ENCODE results near the gene STPG2. TPM values are rescaled to one million over a fixed set of nuclear protein-coding genes. Genes with fewer than 3 reads are reported as not detected.

Gene STPG2
- total RNA-seq, 6 experiments from 2014 or later: not detected

DNA sequence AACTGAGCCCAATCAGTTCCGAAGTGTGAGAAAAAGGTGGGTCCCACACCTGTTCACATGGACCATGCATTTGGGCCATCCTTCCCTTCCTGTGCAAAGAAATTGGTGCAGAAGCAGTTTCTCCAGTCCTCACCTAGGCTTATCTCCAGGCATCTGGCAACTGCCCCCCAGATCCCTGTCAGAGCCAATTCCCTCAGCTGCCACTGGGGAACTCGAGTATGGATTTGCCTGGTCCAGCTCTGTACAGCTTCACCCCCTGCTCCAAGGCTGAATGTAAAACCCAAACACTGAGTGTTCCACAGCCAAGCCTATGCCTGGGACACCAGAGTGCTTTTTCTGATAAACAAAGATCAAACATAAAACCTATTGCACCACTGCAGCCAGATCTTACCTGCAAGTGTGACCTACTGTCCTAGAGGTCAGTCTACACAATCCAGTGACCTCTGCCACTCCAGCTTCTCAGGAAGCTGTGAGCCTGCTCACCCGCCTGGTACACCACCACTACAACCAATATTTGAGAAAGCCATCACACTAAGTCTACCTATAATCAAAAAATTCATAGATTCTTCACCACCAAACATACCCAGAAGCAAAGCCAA lies 136.4 kb downstream of the STPG2 start:
- peaks cover 34% of the 10 kb centered on the region for H3K9me3 Mint-ChIP-seq

DNA sequence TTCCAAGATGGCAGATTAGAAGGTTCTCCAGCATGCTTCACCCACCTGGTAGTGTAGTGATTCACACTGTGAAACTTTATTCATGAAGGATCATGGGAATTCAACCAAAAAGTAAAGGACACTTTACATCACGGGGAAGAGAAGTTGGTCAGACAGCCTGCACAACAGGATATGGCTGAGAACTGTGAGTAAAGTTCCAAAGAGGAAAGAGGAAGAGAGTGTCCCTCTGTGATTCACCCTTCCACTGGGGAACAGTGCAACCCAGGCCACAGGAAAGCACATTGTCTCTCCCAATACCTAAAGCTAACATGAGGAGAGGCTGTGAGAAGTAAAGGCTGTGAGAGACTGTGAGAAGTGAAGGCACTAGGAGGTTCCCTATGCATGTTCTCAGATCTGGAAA lies 137.2 kb downstream of the STPG2 start:
- no peak for DNase-seq
- Mint-ChIP-seq H3K27ac (no peak overlapping the region), H3K4me3 (no peak overlapping the region), H3K36me3 (ENCODE audit: low read depth) (no peaks in the 10 kb centered on the region), H3K27me3 (ENCODE audit: insufficient read depth) (no peaks in the 10 kb centered on the region), H3K4me1 (ENCODE audit: low read depth) (no peaks in the 10 kb centered on the region), H3K9me3 (peaks cover 26% of the 10 kb centered on the region)
- TF ChIP-seq, protein P1, sequence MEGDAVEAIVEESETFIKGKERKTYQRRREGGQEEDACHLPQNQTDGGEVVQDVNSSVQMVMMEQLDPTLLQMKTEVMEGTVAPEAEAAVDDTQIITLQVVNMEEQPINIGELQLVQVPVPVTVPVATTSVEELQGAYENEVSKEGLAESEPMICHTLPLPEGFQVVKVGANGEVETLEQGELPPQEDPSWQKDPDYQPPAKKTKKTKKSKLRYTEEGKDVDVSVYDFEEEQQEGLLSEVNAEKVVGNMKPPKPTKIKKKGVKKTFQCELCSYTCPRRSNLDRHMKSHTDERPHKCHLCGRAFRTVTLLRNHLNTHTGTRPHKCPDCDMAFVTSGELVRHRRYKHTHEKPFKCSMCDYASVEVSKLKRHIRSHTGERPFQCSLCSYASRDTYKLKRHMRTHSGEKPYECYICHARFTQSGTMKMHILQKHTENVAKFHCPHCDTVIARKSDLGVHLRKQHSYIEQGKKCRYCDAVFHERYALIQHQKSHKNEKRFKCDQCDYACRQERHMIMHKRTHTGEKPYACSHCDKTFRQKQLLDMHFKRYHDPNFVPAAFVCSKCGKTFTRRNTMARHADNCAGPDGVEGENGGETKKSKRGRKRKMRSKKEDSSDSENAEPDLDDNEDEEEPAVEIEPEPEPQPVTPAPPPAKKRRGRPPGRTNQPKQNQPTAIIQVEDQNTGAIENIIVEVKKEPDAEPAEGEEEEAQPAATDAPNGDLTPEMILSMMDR (IDR thresholded peaks at IDR 0.05): no peak

More for the DNA sequence above, 136.4 kb downstream of the STPG2 start:
- Mint-ChIP-seq H3K27me3 (ENCODE audit: insufficient read depth) (no peaks in the 10 kb centered on the region), H3K36me3 (ENCODE audit: low read depth) (no peaks in the 10 kb centered on the region), H3K4me3 (no peak overlapping the region), H3K4me1 (ENCODE audit: low read depth) (no peaks in the 10 kb centered on the region), H3K27ac (no peak overlapping the region)
- TF ChIP-seq, protein P1 (IDR thresholded peaks at IDR 0.05): no peak
- DNase-seq: no peak

DNA sequence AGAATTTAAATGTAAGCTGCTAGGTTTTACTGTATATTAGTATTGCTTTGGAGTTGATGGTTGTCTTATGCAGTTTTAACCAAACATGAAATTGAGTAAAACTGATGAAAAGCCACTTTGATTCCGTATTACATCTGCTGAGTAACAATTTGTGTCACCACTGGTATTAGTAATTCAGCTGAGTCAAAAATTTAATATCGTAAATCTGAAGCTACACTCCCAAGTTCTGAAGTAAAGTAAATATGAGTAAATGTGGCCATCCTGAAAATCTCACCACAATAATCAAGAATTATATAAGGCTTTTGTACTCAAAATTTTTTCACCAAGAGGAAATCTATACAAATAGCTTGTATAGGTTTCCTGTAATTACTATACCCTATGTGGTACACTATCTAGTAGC lies 142.3 kb downstream of the STPG2 start:
- peaks cover 19% of the 10 kb centered on the region for H3K9me3 Mint-ChIP-seq
- no peak overlapping the region for H3K4me3 Mint-ChIP-seq
- no peaks in the 10 kb centered on the region for H3K4me1 Mint-ChIP-seq (ENCODE audit: low read depth)
- DNase-seq: no peak
- no peaks in the 10 kb centered on the region for H3K36me3 Mint-ChIP-seq (ENCODE audit: low read depth)
- TF ChIP-seq, protein P1 (IDR thresholded peaks at IDR 0.05): no peak
- no peaks in the 10 kb centered on the region for H3K27me3 Mint-ChIP-seq (ENCODE audit: insufficient read depth)
- no peak overlapping the region for H3K27ac Mint-ChIP-seq

DNA sequence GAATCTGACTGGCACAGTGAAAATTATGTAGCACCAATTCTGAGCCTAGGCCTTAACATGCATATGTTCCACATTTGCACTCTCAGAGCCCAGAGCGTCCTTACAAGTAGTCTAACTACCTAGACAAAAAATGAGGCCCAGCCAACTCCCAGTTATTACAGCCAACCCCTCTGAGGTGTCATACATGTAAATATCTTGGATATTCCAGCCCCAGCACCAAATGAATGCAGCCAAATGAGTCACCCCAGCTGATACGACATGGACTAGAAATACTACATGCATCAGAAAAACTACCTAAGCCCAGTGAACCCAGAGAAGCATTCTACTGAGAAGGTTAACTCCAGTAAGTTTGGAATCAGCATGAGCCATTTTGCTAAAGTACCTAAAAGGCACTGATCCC lies 145.1 kb downstream of the STPG2 start:
- H3K27ac Mint-ChIP-seq: no peak overlapping the region
- peaks cover 24% of the 10 kb centered on the region for H3K9me3 Mint-ChIP-seq
- H3K27me3 Mint-ChIP-seq (ENCODE audit: insufficient read depth): no peaks in the 10 kb centered on the region
- H3K4me1 Mint-ChIP-seq (ENCODE audit: low read depth): no peaks in the 10 kb centered on the region
- DNase-seq: no peak
- no peaks in the 10 kb centered on the region for H3K36me3 Mint-ChIP-seq (ENCODE audit: low read depth)
- no peak overlapping the region for H3K4me3 Mint-ChIP-seq
- TF ChIP-seq, protein P1 (IDR thresholded peaks at IDR 0.05): no peak

DNA sequence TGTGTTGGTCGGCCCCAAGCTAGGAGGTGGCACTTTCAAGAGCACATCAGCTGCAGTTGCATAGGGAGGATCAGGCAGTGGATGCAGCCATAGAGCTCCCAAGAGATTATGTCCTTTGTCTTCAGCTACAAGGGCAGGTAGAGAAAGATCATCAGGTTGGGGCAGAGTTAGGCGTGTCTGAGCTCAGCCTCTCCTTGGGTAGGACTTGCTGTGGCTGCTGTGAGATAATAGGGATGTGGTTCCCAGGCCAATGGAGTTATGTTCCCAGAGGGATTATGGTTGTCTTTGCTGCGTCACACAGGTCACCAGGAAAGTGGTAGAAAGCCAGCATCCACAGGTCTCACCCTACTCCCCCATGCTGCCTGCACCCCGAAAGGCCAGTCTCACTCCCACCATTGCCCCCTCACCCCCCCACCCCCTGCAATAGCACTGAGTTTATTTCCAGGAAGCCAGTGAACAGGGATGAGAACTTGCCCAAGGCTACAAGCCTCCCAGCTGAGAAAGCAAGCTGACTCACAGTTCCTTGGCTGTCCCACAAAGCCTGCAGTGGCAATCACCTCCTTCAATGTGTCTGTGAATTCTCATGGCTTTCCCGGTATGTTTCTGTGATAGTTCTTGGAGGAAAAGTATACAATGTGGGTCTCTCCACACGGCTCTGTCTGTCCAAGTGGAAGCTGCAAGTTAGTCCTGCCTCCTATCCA lies 148.4 kb downstream of the STPG2 start:
- DNase-seq: no peak
- no peak overlapping the region for H3K27ac Mint-ChIP-seq
- no peak overlapping the region for H3K4me3 Mint-ChIP-seq
- H3K9me3 Mint-ChIP-seq: peaks cover 24% of the 10 kb centered on the region
- no peaks in the 10 kb centered on the region for H3K27me3 Mint-ChIP-seq (ENCODE audit: insufficient read depth)
- TF ChIP-seq, protein P1 (IDR thresholded peaks at IDR 0.05): no peak
- H3K36me3 Mint-ChIP-seq (ENCODE audit: low read depth): no peaks in the 10 kb centered on the region
- H3K4me1 Mint-ChIP-seq (ENCODE audit: low read depth): no peaks in the 10 kb centered on the region

Measured in HFFc6 (cell line).